ENCODE results near the gene PRKG1.

PRKG1 gene

DNA sequence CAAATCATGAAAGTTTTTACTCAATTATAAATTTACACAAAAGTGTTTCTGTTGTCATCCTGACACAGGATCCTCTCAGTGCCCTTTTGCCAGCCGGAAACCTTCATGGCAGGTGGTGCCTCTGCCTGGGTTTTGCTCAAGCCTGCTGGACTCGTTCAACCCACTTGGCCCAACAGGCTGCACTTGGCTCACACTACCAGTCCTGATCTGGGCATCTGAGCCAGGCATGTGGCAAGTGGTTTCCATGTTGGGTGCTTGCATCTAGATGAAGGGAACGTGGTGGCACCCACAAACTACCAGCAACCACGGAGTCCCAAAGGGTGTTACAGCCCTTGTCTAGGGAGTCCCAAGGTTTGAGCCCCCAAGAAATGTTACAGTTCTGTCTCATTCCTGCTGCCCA lies 787.4 kb downstream of the PRKG1 start:
- no peak for DNase-seq

DNA sequence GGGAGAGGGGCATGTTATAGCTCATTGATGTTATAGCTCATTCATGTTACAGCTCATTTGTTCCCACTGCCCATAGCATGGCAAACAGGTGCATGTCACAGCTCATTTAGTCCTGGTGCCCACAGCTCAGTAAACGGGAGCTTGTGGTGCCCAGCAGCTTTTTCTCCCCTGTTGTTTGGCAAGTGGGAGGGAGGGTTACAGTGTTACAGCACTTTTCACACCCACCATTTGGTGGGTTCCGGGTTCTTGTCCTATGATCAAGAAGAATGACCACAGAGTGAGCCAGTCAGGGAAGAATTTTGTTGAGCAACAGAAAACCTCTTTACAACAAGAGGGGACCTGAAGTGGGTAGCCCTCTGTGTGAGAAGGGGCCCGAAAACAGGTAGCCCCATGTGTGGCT lies 787.9 kb downstream of the PRKG1 start:
- DNase-seq, result no peak

DNA sequence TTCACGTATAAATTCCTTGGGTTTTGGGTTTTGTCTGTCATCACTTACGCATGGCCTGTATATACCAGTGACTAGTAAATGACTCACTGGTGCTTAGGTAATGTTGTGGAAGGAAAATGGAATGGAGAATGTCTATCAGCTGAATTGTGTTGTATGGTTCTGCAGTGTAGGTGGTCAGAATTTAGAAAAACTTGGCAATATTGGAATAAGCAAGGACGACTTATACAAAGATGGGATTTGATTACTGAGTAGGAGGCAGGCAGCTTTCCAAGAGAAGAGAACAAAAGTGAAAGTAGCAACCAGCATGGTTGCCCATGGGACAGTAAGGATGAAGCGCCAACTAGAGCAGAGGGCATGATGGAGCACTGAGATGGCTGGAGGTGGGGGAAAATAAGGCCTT lies 793.7 kb downstream of the PRKG1 start:
- no peak for DNase-seq

DNA sequence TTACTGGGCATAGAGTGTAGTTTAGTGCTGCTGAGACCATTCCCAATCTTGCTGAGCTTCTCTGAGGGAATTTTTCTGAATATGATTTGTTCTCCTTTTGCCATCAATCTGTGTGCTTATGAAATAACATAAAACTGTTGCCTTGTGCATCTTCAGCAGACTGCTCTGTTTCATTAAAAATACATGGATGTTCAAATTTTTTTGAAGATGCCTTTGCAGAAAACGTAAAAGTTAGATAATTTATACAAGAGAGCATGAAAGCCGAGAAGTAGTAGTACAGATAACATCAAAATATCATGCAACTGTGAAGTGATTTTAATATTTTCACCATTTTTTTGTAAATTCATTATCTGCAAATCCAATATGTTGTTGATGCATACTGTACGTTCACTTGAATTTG lies 799.8 kb downstream of the PRKG1 start:
- DNase-seq, result no peak

- no peak for DNase-seq
These were observed 801.3 kb downstream of the PRKG1 start for GRCh38 chr10:51875610-51876009.

- no peak for DNase-seq
These were observed 802.2 kb downstream of the PRKG1 start for GRCh38 chr10:51876503-51876902.

DNA sequence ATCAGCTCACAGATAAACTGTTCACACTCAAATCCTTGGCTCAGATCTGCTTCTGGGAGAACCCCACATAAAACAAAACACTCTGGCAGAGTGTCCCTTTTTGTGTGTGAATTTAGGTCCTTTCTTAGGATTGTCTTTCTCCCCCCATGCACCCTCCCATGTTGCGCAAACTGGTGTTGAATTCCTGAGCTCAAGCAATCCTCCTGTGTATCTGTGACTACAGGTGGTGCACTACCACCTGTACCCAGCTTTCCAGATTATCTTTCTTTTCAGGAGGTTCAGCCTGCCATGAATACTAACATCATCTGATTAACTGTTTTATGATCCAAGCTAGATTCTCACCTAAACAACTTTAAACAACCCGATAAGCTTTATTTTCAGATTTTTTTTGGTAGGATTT lies 802.7 kb downstream of the PRKG1 start:
- no peak for DNase-seq

DNA sequence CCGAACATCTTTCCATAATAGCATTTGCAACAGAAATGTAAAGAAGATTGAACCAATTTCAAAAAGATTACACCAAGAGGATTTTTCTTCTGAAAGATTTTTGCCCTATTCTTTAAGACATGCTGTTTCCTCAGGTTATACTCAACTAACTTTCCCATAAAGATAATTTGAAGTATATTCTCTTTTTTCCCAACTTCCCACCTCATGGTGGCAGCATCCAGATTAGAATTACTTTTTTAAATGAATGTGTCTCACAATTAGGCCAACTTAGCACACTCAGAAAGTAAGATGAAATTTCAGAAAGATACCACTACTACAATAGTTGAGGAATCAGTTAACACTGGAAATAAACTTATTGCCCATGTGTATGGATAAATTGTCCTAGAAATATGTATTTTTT lies 803.3 kb downstream of the PRKG1 start:
- DNase-seq, result no peak

- no peak for DNase-seq
These were observed 804.4 kb downstream of the PRKG1 start for GRCh38 chr10:51878695-51879094.

DNA sequence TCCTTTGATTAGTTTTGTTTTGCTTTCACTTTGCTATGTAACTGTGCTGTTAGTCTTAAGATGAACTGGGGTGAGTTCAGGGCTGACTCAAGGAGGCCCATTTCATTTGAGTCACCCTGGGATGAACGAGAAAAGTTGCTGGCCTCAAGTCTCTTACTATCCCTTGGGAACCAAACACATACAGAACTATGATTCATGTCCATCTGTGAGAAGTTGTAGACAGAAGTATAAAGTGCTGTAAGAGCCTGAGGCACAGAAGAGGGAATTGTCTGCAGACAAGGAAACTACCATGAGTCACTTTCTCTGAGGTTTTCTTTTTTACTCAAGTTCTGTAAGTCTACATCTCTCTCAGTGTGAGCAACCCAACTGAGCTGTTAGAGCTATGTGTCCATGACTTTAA lies 805.0 kb downstream of the PRKG1 start:
- DNase-seq, result no peak

- DNase-seq, result no peak
These were observed 806.9 kb downstream of the PRKG1 start for GRCh38 chr10:51881213-51881612.

GRCh38 chr10:51886438-51887068 lies 812.3 kb downstream of the PRKG1 start:
- no peak for DNase-seq

- no peak for DNase-seq
These were observed 814.0 kb downstream of the PRKG1 start for GRCh38 chr10:51888263-51888662.

DNA sequence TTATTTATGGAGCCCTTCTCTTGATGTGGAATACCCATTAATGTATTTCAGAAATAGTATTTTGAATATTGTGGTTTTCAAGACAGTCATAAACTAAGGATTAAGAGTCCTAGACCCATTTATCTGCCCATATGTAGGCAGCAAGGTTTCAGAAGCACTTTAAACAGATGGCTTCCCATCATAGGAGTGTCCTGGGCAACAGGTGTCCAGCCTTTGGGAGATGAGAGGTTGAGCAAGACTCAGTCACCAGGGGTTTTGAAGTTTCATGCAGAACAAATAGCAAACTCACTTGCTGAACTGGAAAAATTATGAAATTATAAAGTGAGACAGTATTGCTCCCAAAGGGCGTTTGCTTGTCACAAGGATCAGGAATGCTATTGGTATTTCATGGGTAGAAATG lies 818.0 kb downstream of the PRKG1 start:
- DNase-seq, result no peak

- peak; percentile 14 for DNase-seq
These were observed 818.8 kb downstream of the PRKG1 start for GRCh38 chr10:51892965-51893658.

DNA sequence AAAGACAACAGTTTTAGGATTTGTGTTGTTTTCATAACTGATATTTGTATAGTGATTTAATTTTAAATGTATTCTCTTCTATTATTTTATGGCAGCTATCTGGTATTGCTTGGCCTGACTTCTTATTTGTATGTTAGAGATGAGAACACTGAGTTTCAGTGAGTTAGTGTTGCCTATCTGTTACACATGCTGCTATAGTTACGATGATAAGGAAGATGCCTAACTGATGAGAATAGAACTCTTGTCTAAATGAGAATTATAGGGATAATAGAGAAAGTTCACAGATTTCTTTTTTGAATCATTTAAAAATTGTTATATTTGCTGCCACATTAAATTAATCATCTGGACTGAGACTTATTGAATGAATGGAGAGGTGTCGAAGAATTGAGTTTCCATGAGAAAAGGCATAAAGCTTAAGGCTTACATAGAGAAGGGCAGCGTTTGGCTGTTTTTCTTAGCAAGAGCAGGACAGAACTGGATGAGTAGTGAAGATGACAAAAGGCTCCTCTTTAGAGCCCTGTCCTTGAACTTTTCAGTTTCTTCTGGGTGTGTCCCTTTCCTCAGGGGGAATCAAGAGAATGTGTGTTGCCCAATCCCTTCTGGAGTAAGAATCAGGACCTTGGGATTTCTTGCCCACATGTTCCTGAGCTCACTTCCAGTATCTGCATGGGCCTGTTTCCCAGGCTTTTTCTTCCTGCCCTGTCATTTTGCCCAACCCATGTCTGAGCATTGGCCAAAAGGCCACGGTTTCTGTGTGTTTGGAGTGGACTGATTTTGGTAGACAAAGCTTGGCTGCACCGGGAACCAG lies 820.7 kb downstream of the PRKG1 start:
- no peak for DNase-seq

DNA sequence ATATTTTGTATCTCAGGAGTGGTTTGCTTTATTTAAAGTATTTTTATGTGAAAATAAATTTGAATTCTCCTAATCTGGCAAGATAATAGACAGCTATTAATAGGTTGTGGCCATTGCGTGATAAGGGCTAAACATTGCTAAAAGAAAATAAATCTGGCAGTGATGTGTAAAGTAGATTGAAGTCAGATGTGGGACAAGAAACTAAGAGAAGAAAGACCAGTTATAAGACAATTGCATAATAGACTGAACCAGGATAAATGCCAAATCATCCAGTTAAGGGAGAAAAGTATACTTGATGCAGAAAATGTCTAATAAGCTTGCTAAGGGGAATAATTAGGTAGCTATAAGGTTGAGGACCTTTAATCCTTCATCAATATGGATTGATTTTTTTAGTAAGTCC lies 822.6 kb downstream of the PRKG1 start:
- no peak for DNase-seq

- DNase-seq, result no peak
These were observed 823.3 kb downstream of the PRKG1 start for GRCh38 chr10:51897560-51897959.

DNA sequence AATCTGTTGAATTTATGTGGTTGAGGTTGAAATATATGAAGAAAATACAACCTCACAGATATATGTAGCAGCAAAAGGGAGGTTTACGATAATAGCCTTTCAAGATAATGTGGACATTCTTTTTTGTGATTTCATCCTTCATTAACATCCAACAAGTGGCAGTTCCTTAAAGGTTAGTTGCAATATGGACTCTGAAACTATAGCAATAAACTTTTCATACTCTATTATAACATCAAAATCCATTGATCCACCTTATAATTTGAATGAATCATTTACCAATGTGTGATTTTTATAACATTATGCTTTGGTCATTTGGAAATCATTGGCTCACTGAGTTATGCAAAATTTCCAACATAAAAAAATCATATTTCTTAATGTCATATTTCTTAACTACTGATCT lies 825.9 kb downstream of the PRKG1 start:
- no peak for DNase-seq

- no peak for DNase-seq
These were observed 829.4 kb downstream of the PRKG1 start for GRCh38 chr10:51903675-51904074.

DNA sequence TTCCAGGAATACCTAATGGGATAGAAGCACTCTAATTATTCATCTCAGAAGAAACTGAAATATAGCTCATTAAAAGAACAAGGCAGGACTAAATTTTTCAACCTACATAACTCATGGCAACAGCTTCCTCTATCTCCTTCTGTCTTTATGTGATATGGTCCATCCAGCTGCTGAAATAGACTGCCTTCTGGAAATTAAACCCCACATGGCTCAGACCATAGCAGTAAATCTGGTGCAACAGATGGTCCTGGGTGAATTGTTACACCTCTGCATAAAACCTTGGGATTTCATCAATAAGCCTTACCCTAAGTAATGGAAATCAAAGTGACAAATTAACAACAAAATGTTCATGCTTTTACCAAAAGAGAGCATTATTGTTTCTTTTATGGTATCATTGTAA lies 830.7 kb downstream of the PRKG1 start:
- DNase-seq, result no peak

DNA sequence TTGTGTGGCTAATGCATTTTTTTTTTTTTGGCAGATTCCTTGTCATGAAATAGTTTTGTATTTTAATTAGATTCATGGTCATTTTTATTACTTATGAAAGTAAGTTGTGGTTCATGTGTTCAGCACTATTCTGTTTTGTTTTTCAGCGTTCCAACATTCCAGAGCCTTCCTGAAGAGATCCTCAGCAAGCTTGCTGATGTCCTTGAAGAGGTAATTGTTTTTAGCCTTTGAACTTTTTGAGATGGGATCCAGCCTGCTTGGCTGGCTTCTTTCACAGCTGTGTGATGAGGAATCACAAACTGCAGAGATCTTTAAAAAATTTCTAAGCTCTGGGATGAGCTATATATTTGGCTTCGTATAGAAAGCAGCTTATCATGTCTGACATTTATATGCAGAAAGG lies 833.1 kb downstream of the PRKG1 start:
- DNase-seq, result no peak

GRCh38 chr10:51910189-51910588 lies 835.9 kb downstream of the PRKG1 start:
- DNase-seq, result no peak

DNA sequence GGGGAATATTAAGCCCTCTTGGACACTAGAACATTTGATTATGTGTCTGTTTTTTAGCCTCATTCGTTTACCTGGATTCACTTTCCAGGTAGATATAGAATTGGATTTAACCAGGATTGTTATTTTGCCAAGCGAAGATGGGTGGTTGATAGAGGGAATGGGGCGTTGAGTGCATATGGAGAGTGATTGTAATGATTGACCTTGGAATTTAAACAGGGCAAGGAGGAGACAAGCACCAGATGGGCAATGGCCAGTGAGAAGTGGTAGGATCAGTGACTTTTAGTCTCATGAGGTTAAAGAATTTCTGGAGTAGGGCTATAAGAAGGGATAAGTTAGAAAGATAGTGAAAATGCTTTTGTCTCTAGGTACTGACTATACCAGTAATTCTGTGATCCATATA lies 836.3 kb downstream of the PRKG1 start:
- no peak for DNase-seq
